Measurements from ENCODE around the gene UCK1. TPM values are rescaled to one million over a fixed set of nuclear protein-coding genes. Genes with fewer than 3 reads are reported as not detected.
"Not testable (repeated sequence)": the region's sequence is repeated elsewhere in the genome, so short reads cannot be mapped to it uniquely, and the experiment has no call there.

UCK1 gene
- total RNA-seq, 1 donor from 2014 or later: 21.5 TPM

DNA sequence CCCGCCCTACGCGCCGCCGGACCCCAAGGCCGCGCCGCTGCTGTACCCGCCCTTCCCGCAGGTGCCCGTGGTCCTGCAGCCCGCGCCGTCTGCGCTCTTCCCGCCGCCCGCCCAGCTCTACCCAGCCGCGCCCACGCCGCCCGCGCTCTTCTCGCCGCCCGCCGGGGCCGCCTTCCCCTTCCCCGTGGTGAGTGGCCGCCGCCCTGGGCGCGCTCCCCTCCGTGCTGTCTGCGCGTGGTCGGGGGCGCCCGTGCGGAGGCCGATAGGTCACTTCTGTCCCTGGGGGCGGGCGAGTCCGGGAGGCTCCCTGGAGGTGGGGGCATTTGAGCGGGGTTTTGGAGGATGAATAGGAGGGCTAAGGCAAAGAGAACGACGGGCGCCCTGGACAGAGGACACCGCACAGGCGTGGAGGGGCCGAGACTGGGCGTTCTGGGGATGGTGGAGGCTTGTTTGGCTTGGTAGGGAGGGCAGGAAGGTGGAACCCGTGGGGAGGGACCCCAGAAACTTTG, 23.8 kb upstream of the UCK1 start:
- DNase-seq (ENCODE audit: extremely low read depth, low read depth, low spot score): no peak

- DNase-seq (ENCODE audit: extremely low read depth, low read depth, low spot score): no peak
Measured at GRCh38 chr9:131554087-131554842, 23.2 kb upstream of the UCK1 start.

DNA sequence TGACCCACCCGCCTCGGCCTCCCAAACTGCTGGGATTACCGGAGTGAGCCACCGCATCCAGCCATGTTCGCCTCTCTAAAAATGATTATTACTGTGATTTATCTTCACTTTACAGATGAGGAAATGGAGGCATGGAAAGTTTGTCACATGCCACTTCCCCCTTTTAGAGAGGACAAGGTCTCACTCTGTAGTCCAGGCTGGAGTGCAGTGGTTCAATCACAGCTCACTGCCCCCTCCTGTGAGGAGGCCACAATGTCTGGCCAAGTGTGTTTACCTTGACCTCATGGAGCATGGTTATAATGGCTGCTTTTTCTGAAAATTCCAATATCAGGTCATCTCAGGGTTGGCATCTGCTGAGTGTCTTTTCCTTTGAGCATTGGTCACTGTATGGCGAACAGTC, 21.0 kb upstream of the UCK1 start:
- no peak for DNase-seq (ENCODE audit: extremely low read depth, low read depth, low spot score)

DNA sequence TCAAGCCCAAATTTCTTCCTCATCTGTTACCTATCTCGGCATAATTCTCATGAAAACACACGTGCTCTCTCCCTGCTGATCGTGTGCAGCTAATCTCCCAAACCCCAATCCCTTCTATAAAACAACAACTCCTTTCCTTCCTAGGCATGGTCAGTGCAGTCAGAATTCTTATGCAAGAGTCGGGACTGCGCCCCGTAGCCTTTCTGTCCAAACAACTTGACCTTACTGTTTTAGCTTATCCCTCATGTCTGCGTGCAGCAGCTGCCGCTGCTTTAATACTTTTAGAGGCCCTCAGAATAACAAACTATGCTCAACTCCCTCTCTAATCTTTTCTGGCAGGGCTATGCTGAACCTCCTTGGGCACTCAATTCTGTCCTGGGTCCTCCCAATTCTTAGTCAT, 19.4 kb upstream of the UCK1 start:
- DNase-seq (ENCODE audit: extremely low read depth, low read depth, low spot score): not testable (repeated sequence)

- DNase-seq (ENCODE audit: extremely low read depth, low read depth, low spot score): not testable (repeated sequence)
Measured at GRCh38 chr9:131549186-131549585, 18.1 kb upstream of the UCK1 start.

DNA sequence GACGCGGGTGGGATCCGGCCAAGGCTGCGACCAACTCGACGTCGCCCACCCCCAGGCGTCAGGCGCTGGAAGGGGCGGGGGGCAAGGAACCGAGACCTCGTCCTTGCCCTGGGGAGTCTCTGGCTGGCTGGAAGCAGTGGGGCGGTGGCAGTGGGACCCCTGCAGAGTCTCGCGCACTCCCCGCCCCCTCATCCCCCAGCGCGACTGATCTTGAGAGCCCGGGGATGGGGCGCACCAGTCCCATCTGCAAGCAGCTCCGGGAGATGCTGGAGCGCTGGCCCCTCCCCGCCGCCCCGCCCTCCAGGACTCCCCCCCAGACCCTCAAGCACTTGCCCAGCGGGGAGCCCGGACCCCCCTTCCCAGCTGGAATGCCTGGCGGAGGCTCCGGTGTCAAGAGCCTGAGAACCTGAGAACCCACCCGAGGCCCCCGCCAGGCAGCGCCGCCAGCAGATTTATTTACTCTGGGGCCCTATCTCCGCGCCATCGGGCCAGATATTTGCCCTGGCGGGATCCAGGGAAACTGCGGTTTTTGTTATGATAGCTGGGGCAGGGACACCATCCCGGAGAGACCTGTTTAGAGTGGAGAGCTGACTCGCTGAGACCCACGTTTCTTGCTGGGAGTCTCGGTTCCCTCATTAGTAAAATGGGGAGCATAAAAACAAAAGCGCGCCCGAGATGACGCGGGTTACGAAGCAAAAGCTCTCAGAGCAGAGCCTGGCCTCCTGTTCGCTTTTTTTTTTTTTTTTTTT, 15.4 kb upstream of the UCK1 start:
- DNase-seq (ENCODE audit: extremely low read depth, low read depth, low spot score): no peak

DNA sequence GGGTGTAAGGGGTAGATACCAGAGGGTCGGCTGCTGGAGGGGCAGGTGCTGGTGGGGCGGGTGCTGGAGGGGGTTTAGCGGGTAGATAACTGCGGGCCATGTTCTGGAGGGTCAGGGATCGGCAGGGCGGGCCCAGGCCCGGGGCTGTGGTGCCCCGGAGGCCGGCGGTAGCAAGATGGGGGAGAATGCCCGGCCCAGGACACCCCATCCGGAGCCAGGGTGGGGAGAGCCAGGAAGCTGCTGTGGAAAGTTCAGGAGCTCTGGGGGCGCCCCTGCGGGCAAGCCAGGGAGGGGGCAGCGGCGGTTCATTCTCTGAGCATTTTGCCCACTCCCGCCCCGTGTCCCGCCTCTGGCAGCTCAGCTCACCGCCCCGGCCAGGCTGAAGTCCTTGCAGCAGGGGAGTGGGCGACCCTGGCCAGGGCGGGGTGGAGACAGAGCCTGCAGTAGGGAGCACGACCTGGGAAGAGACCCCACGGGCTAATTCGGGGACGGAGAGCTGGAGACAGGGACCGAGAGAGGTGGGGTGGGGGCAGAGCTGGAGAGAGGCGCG, 14.8 kb upstream of the UCK1 start:
- no peak for DNase-seq (ENCODE audit: extremely low read depth, low read depth, low spot score)

GRCh38 chr9:131545003-131545785, 14.1 kb upstream of the UCK1 start, which contains the start of gene PRRT1B:
PRRT1B (plus strand) TSS chr9:131545523; CDS start chr9:131545616, 93 bp downstream.
- DNase-seq (ENCODE audit: extremely low read depth, low read depth, low spot score): no peak

- DNase-seq (ENCODE audit: extremely low read depth, low read depth, low spot score): no peak
Measured at GRCh38 chr9:131543141-131543540, 12.1 kb upstream of the UCK1 start.

- DNase-seq (ENCODE audit: extremely low read depth, low read depth, low spot score): no peak
Measured at GRCh38 chr9:131539223-131539923, 8.3 kb upstream of the UCK1 start.

DNA sequence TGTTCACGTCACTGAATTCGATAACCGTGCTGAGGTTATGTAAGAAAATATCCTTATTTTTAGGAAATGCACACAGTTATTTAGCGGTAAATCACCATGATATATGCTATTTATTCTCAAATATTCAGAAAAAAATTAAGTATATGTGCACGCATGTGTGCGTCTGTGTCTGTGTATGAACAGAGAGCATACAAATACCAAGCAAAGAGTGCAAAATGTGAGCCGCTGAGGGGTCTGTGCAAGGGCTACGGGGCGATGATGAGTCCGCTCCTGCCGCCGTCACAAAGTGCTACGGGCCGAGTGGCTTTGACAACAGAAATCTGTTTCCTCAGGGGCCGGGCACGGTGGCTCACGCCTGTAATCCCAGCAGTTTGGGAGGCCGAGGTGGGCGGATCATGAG, 6.9 kb upstream of the UCK1 start:
- DNase-seq (ENCODE audit: extremely low read depth, low read depth, low spot score): no peak

GRCh38 chr9:131534721-131535237, 3.7 kb upstream of the UCK1 start:
- no peak for DNase-seq (ENCODE audit: extremely low read depth, low read depth, low spot score)

DNA sequence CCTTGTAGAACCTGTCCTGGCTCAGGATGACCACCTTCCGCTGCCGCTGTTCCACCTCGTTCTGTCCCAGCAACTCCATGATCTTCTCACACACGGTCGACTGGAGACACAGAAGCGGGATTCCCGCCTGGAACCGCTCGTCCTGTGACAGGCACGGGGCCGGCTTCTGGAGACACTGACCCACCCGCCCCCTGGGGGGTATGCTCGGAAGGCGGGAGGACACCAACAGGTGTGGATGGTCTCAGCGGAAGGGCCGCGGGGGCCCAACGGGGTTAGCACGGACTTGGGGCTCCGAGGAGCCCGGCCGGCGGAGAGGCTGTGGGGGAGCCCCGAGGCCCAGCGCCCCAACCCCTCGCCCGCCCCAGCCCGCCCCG, 530 bp downstream of the UCK1 start:
- DNase-seq (ENCODE audit: extremely low read depth, low read depth, low spot score): no peak

GRCh38 chr9:131529597-131530545, 1.2 kb downstream of the UCK1 start:
- no peak for DNase-seq (ENCODE audit: extremely low read depth, low read depth, low spot score)

GRCh38 chr9:131528886-131529505, 2.1 kb downstream of the UCK1 start:
- no peak for DNase-seq (ENCODE audit: extremely low read depth, low read depth, low spot score)

- DNase-seq (ENCODE audit: extremely low read depth, low read depth, low spot score): no peak
Measured at GRCh38 chr9:131528186-131528585, 2.9 kb downstream of the UCK1 start.

GRCh38 chr9:131525643-131526565, 5.2 kb downstream of the UCK1 start:
- DNase-seq (ENCODE audit: extremely low read depth, low read depth, low spot score): no peak

Data from glomerular endothelial cell (primary cell).